GM21786 (cell line): ENCODE measurements around the gene ZYX.
"Not testable (repeated sequence)": the region's sequence is repeated elsewhere in the genome, so short reads cannot be mapped to it uniquely, and the experiment has no call there.

Experiments
- ATAC-seq: cut with Tn5 transposase; IDR thresholded peaks from one replicate; pipeline ENCODE4 v1.9.1; 2021; ENCODE audit not compliant: unreplicated experiment

Gene ZYX

DNA sequence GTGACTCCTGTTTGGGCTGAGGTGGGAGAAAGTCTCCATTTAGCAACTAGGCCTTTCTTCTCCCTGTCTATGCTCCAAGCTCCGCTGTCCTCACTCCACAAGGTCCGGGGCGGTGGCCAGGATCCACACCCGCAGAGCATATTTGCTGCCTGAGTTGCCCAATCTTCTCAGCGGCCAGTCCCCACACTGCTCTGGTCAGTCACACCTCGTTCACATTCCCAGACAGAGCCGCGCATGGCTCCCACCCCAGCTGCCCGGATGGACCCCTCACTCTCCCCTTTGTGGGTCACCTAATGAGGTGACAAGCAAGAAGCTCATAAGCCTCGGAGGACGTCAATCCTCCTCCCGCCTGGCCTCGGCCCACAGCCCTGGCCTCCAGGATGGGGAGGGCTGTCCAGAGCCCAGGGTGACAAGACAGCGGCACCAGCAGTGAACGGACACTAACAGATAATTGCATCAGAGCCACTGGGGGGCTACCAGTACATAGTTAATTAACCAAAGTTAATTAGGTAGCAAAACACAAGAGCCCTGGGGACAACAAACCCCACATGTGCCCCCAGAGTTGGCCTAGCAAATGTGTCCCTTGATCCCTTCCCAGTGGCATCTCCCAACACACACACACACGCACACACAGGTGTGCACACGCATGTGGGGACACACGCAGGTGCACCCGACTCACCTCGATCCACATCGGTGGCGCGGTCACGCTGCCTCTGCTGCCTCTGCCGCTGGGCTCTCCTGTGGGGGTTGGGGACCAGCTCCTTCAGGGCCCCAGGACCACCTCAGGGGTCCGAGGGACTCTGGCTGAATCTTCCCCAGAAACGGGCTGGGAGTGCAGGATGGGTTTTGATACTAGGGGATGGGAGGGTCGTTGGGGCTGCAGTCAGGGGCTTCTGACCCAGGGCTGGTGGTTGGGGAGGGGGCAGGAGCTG, 15.7 kb downstream of the ZYX start:
- ATAC-seq: no peak

DNA sequence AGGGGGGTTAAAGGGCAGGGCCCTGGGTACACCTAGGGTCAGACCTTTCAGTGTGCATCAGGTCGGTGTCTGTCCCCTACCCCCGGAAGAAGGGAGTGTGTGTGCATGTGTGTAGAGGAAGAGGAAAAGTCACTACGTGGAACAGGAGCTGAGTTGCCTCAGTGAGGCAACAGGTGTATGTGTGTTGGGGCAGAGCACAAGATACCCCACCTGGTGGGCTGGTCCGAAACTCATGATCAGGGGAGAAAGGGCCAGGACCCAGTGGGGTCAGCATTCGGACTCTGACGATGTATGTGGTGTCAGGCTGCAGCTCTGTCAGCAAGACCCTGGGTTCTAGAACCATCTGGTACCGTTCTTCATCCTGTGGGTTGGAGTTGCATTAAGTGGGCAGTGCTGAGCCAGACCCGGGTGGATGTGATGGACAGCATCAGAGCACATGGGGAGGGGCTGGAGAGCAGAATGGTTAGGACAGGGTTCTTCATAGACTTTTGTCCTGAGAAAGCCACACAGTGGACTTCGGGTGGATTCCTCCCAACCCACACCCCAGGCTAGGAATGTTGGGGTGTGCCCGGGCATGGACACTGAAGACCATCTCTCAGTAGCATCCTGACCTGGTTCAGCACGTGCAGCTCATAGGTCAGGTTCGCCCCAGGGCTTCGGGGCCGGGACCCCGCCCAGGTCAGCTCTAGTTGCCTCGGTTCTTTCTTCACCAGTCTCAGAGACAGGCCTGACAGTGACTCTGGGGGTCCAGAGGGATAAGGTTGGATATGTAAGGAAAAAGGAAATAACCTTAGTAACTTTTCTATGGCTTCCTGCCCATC, 16.8 kb downstream of the ZYX start:
- ATAC-seq: no peak

DNA sequence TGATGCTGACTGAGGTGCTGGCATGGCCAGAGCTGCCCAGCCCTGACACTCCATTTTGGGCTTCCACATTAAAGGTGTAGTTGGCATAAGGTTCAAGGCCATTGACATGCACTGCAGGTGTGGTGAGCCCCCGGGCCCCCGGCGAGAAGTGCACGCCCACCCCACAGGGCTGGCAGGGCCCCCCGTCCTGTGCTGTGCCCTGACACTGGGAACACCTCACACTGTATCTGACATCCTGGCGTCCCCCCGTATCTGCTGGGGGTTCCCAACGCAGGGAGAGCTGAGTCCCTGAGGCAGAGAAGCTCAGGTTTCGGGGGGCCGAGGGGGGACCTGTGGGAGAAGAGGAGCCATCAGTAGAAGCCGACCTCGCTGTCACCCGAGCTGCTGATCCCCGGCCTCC, 17.5 kb downstream of the ZYX start:
- no peak for ATAC-seq

DNA sequence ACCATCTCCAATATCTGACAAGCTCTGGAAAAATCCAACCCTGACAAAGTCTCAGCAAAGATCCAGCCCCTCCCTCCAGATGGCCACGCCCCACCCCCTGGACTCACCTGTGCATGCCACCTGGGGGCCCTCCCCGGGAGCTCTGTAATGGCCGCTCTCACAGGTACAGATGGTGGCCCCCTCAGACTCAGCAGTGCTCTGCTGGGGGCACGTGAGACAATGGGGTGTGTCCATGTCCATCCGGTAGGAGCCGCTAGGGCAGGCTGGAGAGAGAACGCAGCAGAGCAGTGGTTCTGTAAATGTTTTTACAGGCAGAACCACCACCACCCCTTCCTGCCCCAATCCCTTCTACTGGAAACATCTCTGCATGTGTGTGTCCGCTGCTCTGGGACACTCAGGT, 18.0 kb downstream of the ZYX start:
- no peak for ATAC-seq

DNA sequence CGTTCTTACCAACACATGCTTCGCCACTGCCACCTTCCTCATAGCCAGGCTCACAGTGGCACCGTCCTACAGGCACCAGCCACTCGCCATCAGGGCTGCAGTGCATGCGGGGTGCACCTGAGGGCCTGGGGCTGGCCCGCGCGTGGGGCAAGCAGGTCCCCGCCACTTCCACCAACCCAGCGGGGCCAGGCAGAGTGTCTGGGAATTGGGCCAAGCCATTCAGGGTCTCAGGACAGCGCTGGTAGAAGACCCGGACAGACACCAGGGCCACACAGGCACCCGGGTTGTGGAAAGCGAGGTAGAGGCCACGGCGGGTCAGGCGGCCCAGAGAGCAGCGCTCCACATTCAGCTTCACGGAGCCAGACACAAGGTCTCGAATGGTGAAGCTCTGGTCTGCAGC, 18.5 kb downstream of the ZYX start:
- no peak for ATAC-seq

DNA sequence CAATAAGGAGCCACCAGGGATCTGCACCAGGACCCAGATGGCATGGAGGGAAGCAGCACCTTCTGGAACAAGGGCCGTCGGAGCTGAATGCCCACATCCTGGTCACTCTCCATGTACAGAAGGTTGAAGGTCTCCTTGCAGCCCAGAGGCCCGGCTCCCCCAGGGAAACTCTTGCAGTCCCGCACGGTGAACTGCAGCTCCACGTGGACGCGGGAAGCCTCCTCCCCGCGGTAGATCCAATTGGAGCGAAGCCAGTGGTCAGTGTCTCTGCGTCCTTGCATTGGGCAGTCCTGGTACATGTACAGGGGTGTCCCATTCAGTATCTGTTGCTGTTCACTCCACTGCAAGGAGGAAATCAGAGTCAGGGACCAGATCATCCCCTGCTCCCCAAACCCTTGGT, 20.1 kb downstream of the ZYX start:
- ATAC-seq: no peak

DNA sequence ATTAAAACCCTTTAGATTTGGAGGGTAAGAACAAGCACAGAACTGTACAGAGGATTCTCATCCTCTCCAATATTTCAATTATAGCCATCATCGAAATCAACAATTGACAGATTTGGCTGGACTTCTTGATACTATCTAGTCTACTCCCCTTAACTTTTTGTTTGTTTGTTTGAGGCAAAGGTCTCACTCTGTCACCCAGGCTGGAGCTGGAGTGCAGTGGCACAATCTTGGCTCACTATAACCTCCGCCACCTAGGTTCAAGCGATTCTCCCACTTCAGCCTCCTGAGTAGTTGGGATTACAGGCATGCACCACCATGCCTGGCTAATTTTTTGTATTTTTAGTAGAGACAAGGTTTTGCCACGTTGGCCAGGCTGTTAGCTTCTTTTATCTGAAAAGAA, 21.1 kb downstream of the ZYX start:
- not testable (repeated sequence) for ATAC-seq

DNA sequence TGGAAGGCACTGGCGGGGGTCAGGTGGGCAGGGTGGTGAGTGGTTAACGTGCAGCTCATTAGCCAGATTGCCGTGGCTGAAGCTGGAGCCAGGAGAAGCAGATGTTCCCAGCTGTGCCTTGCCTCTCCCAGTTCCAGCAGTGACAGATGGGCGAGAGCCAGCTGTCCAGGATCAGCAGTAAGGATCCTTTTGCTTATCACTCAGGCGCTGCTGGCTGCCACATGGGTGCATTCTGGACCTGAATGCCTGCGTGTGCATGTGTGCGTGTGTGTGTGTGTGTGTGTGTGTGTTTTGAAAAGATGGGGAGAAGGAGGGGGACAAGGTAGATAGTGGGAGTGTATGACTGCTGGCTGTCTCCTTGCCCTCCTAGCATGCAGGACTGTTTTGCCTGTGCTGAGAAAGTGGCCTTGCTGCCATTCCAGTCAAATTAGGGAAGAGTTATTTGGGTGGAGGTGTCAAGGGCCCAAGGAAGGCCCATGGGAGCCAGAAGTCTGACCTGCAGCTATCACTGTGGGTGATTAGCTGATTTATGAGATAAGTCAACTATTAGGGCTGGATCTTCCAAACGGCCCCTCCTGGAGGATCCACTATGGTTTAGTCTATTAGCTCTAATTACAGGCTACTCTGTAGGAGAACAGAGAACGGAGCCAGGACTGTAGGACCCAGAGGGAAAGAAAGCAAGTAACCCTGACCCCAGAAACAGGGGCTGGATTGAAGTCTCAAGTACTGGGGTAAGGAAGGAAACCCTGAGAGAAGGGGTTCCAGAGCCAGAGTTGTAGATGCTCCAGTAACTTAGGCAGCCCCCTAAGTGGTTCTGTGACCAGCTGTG, 24.2 kb downstream of the ZYX start:
- ATAC-seq: no peak

DNA sequence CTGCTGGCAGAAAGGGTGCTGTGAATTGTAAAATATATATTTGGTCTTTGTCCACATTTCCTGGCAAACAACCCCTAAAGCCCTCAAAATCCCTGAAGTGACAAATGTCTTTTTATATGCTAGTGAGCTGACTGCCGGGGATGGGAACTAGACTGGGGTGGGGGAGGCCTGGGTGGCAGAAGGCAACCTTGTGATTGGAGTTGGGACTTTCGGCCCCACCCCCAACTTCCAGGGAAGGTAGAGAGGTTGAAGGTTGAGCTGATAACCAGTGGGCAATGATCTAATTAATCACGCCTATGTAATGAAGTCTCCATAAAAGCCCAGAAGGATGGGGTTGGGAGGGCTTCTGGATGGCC, 24.8 kb downstream of the ZYX start:
- ATAC-seq: no peak

DNA sequence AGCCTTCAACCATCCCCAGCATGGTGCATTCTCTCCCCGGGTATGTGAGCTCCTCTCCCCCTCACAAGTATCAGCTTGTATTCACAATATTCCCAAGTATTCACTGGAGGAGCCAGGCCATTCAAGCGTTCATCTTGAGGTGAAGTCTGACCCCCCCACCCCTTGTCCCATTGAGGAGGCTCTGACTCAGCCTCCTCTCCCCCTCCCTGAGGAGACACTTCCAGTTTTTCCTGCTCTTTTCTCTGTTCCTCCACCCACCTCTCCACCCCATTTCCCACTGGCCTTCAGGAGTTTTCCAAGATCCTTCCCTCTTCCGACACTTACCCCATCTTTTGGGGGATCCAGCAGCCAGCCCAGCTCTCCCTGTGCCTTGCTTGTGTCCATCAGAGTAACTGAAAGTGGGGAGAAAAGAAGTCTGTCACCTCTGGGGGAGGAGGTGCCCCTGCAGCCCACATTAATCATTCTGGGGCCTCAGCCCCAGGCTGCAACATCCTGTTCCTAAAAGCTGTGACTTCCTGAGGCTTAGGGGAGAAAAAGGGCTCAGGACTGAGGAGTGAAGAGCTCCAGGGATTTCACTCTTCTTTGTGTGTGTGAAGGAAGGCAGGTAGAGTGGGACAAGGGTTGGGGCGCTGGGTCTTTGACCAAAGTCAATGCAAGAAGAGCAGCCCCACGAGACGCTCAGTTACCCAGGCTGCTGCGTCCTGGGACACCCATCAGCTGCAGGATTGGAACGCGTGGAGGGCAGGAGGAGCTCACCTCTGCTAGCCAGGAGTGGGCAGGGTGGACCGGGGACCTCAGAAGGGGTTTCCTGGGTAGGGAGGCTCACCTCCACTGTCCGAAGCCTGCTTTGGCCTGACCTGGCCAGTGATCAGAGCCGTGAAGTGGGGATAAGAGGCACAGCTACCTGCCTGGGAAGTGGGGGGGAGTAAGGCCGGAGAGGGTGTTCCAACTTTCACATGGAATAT, 26.4 kb downstream of the ZYX start:
- no peak for ATAC-seq

DNA sequence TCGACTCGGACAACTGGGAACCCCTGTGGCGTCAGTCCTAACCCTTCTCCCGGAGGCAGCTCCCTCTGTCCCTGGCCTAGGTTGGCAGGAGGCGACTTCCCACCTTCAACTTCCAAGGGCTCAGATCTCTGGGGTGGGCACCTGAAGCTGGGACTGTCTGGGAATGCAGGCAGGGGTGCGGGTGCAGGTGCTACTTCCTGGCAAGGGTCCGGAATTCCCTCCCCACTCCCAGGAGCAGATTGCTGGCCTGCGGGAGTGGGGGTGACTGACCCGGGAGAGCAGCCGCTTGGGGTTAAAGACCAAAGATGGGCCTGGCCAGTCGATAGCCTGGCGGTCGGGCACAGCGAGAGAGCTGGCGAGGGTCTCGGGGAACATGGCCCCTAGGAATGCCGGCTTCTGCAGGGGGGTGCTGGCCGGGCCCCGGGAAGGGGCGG, 27.1 kb downstream of the ZYX start:
- ATAC-seq: no peak

DNA sequence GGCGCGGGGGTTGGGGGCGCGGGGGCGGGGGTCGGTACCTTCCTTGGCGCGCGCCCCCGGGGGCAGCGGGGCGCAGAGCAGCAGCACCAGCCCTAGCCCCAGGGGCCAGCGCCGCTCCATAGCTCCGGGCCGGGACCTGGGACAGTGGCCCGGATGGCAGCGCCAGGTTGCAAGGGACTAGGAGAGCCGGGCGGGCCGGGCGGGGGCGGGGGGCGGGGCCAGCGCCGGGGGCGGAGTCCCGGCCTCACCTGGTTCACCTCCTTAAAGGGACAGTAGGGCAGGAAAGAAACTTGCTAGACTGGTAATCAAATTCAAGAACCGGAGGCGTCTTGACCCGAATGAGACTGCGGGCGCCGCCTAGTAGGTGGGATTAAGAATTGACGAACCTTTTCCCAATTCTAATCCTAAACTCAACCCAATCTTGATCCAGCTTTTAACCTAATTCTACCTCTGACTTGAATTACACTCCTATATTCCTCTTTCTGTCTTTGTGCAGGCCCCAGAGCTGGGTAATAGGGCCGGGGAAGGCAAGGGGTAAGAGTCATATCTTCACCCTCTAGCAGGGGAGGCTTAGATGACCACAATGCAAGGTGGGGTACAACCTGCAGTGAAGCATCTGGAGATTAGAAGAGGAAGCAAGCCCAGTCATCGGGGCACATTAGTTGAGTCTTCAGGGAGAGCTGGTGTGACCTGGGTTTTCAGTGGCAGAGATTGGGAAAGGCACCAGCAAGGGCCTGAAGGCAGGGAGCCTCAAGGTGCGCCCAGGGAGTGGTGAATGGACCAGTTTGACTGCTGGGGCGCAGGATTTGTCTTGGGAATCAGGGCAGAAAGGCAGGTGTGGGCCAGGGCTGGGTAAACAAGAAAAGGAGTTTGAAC, 27.8 kb downstream of the ZYX start, which contains the start of gene EPHA1:
Gene EPHA1, minus strand, starts transcription at position 171 of the 876 bp plus-strand sequence. Its CDS starts 51 bp downstream, at position 120.
- ATAC-seq: no peak

DNA sequence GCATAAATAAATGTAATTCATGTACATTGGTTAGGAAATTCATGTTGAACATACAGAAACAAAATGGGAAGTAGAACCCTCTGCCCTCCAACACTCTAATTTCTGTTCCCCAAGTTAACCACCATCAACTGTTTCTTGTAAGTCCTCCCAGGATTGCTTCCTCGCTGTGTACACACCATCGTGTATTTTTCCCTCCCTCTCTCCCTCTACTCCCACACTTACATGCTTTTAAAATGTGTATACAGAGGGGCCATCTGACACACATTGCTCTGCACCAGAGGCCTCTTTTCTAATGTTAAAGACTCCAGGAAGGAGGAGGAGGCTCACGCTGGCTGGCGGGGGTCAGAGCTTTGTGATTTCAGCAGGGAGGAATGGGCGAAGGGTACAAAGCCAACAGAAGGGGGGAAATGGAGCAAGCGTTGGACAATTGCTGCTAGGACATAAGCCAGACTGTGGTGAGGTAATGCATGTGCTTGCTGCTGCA, 29.4 kb downstream of the ZYX start:
- ATAC-seq: no peak

DNA sequence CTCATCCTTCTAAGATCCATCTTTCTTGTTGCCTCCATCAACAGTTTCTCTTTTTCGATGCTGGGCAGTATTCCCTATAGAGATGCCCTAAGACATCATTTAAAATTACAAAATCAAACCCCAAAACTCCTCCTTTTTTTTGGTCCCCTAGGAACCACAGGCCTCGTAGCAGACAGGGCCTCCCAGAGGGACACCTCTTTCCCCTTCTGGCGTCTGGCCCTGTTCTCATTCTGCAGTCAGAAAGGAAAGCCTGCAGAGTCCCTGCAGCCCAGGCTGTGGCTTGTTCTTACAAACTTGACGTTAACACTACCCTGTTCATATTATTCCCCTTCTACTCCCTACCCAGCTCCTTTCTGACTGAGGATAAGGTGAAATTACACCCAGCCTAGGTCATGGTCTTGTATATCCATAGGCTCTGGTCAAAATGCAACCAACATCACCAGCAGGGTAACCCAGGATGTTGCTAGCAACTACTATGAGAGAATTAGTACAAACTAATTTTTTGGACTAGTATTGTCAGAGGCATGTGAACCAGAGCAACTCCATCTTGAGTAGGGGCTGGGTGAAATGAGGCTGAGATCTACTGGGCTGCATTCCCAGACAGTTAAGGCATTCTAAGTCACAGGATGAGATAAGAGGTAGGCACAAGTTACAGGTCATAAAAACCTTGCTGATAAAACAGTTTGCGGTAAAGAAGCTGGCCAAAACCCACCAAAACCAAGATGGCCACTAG, 31.0 kb downstream of the ZYX start:
- ATAC-seq: no peak

DNA sequence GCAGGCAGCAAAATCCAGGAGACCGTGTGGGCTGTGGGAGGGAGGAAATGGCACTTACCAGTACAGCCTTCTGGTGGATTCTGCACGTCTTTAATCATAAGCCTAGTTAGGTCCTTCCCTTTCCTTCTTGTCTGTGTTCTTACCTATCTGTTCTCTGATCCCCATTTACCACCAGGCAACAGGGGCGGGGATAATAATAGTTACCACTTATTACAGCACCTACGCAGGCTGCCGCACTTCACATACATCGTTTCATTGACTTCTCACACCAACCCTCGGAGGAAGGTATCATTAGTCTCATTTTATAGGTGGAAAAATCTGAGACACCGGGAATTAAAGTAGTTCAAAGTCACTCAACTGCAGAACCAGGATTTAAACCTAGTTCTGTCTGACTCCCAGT, 32.0 kb downstream of the ZYX start:
- no peak for ATAC-seq

DNA sequence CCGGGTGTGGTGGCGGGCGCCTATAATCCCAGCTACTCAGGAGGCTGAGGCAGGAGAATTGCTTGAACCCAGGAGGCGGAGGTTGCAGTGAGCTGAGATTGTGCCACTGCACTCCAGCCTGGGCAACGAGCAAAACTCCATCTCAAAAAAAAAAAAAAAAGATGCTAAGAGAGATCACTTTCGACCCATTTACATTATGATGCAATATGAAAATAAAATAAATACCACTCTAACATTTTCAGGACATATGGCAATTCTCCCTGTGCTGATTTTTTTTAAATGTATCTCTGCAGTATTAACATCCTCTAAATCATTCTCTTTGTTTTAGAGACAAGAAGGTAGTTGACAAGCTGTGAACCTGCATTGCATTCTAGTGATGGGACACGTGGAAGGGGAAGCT, 34.1 kb downstream of the ZYX start:
- ATAC-seq: not testable (repeated sequence)

DNA sequence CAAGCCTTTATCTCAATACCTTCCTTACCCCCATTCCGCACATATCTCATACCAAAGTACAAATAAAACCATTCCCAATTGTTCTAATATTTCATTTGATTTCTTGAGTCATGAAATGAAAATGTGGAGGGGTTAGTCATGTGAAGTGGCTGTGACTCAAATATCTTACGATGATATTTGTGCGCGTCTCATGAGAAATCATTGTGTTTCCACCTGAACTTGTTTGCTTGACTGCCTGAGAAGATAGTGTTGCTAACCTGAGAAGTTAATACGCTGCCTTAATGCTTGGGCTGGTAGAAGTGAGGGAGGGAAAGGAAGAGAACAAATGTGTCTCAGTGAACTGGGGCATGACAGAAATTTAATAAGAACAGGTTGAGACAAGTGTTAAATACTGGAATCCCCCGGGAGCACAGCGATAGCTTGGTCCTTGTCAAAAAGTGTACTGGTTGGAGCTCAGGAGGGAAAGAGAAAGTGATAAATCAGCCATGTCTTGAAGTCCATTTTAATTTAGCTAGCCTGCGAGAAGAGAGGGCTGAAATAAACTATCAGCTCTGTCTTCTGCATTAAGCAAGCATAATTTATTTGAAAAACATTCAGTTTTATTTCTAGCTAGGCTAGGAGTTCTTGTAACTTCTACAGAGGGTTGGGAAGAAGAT, 34.7 kb downstream of the ZYX start:
- no peak for ATAC-seq
